Activated CD8-positive, alpha-beta T cell treated with anti-CD3 and anti-CD28 coated beads for 36 hours (primary cell): ENCODE results near the gene STEAP3. TPM values are rescaled to one million over a fixed set of nuclear protein-coding genes. Genes with fewer than 3 reads are reported as not detected.

Experiments used
- ATAC-seq: fragments of 200-7000 bp; cut with Tn5 transposase; one replicate; pipeline ENCODE4 v1.10.0; 2021; ENCODE audit warnings: mild to moderate bottlenecking, moderate library complexity
- CTCF ChIA-PET: fragments of 350-600 bp; sonication (Branson Sonifier 250); formaldehyde crosslinking; loops from one replicate; lab custom pipeline; 2021; ENCODE audit warnings: antibody characterized with exemption; lab: Charles Lee
- POLR2A ChIA-PET: fragments of 350-600 bp; sonication (Branson Sonifier 250); formaldehyde crosslinking; loops from one replicate; lab custom pipeline; 2021; ENCODE audit warnings: antibody characterized with exemption; lab: Charles Lee
- DNase-seq: peaks from one replicate; pipeline ENCODE4 v3.0.0-alpha.2; 2020
- H3K27ac Mint-ChIP-seq: one replicate; pipeline ENCODE4 v1.8.0; 2021; ENCODE audit warnings: mild to moderate bottlenecking, mixed read lengths
- H3K27me3 Mint-ChIP-seq: one replicate; pipeline ENCODE4 v1.8.0; 2021; ENCODE audit warnings: mixed read lengths
- H3K36me3 Mint-ChIP-seq: one replicate; pipeline ENCODE4 v1.8.0; 2021; ENCODE audit warnings: low read depth, mixed read lengths
- H3K4me1 Mint-ChIP-seq: one replicate; pipeline ENCODE4 v1.8.0; 2021; ENCODE audit warnings: low read depth, mixed read lengths
- H3K4me3 Mint-ChIP-seq: one replicate; pipeline ENCODE4 v1.8.0; 2021; ENCODE audit warnings: mild to moderate bottlenecking, moderate library complexity, mixed read lengths
- H3K9me3 Mint-ChIP-seq: one replicate; pipeline ENCODE4 v1.8.0; 2021; ENCODE audit warnings: mixed read lengths
- intact Hi-C: fragments of 100-400 bp; cut with micrococcal nuclease; formaldehyde crosslinking; loops from one replicate; pipeline ENCODE4 v1.10.0; 2022
- total RNA-seq, 2 experiments: library from RNA; stranded (reverse); gene quantifications; one replicate each; pipeline ENCODE4 v1.2.3, GENCODE V29; 2021
- TF ChIP-seq, protein P1 (sequence below): fragments of 200-600 bp; IDR thresholded peaks from one replicate; pipeline ENCODE4 v1.8.0; 2022; ENCODE audit warnings: antibody characterized with exemption, mild to moderate bottlenecking

The STEAP3 gene
- total RNA-seq, 2 experiments from 2014 or later, result 0.18 to 0.34 TPM

DNA sequence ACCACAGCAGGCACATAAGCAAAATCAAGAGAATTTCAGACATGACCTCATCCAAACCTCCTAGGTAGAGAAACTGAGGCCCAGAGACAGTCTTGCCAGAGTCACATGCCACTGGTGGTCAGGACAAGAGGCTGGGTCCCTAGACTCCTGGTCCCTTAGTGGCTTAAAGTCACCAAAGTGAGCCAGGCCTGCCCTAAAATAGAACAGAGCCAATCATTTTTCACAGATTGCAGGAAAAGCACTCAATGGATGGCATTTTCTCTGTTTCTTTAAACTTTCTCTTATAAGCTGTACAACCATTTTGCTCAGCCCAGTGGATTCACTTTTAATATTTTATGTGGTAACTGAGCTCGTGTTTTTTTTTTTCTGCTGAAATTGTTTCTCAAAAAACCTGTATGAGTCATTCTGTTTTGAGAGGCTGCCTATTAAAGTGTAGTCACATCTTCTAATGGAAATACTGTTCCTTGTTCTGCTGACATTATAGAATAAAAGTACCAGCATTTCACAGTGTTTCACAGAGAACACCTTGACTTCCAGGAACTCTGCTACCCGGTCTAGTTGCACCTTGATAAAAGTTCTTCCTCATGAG lies 29.6 kb downstream of the STEAP3 start:
- TF ChIP-seq, protein P1, sequence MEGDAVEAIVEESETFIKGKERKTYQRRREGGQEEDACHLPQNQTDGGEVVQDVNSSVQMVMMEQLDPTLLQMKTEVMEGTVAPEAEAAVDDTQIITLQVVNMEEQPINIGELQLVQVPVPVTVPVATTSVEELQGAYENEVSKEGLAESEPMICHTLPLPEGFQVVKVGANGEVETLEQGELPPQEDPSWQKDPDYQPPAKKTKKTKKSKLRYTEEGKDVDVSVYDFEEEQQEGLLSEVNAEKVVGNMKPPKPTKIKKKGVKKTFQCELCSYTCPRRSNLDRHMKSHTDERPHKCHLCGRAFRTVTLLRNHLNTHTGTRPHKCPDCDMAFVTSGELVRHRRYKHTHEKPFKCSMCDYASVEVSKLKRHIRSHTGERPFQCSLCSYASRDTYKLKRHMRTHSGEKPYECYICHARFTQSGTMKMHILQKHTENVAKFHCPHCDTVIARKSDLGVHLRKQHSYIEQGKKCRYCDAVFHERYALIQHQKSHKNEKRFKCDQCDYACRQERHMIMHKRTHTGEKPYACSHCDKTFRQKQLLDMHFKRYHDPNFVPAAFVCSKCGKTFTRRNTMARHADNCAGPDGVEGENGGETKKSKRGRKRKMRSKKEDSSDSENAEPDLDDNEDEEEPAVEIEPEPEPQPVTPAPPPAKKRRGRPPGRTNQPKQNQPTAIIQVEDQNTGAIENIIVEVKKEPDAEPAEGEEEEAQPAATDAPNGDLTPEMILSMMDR, result no peak
- Mint-ChIP-seq H3K36me3 (no peaks in the 10 kb centered on the region), H3K27me3 (peaks cover 5% of the 10 kb centered on the region), H3K27ac (no peak overlapping the region), H3K4me3 (no peak overlapping the region), H3K4me1 (no peaks in the 10 kb centered on the region), H3K9me3 (no peaks in the 10 kb centered on the region)
- DNase-seq, result no peak
- POLR2A ChIA-PET, result no interaction called here
- CTCF ChIA-PET, result no interaction called here
- intact Hi-C loops, result no loop called here
- no peak for ATAC-seq

DNA sequence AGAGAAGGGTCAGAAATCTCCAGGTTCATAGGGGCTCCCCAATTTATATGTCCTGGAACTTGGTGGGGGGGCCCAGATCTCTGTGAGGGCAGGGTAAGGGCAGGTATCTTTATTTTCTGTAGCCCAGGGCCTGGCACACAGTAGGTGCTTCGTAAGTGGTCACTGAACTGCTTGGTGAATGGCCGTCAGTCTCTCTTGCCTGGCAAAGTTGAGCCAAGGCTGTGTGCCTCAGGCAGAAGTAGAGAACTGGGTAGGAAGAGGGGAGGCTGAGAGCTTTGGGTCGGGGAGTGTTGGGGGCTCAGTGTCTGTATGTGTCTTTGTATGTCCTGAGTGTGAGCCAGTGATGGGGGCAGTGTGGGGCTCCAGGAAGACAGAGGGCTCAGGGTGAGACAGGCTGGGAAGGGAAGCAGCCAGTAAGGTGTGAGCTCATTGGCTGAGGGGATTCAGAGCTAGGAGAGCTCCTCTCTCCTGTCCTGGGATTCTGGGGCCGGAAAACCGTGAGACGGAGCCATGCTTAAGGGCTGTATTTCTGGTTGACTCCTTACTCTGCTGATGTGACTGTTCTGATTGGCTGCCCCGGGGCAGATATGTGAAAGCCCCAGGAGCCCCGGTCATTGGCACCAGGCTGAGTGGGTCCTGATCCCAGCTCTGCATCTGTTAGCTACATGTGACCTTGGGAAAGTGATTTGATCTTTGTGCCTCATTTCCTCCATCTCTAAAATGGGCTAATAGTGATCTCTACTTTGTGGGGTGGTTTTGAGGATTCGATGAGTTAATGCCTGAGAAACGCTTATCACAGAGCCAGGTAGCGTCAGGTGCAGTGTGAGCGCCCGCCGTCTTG lies 30.3 kb downstream of the STEAP3 start:
- ChIA-PET POLR2A (no interaction called here), CTCF (no interaction called here)
- Mint-ChIP-seq H3K9me3 (no peaks in the 10 kb centered on the region), H3K36me3 (no peaks in the 10 kb centered on the region), H3K4me1 (no peaks in the 10 kb centered on the region), H3K27me3 (peaks cover 3% of the 10 kb centered on the region), H3K27ac (no peak overlapping the region), H3K4me3 (no peak overlapping the region)
- DNase-seq (no peak), ATAC-seq (no peak)
- intact Hi-C loops, result no loop called here
- TF ChIP-seq, protein P1, result no peak

DNA sequence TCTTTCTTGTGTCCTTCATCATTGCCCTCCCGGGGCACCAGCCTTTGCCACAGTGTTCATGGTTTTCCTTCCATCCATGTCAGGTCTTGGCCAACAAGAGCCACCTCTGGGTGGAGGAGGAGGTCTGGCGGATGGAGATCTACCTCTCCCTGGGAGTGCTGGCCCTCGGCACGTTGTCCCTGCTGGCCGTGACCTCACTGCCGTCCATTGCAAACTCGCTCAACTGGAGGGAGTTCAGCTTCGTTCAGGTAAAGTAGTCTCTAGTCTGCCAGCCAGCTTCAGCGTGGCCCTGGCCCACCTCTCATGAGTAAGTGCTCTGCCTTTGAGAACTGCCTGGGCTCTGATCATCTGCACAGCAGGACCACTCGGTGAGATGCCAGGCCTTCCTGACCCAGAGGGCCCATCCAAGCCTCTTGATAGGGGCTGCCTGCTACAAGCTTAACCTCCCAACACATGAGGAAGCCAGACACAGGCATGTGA lies 31.0 kb downstream of the STEAP3 start:
- no peaks in the 10 kb centered on the region for H3K4me1 Mint-ChIP-seq
- intact Hi-C loops, result no loop called here
- no peaks in the 10 kb centered on the region for H3K36me3 Mint-ChIP-seq
- no peak for ATAC-seq
- peaks cover 3% of the 10 kb centered on the region for H3K27me3 Mint-ChIP-seq
- H3K4me3 Mint-ChIP-seq, result no peak overlapping the region
- H3K9me3 Mint-ChIP-seq, result no peaks in the 10 kb centered on the region
- CTCF ChIA-PET, result interaction anchor here (1.2 kb wide), 1 partner anchor 14 kb away, joined by 3 read pairs; no protein-coding TSS in a partner anchor
- H3K27ac Mint-ChIP-seq, result no peak overlapping the region
- TF ChIP-seq, protein P1, result no peak
- POLR2A ChIA-PET, result no interaction called here
- no peak for DNase-seq

DNA sequence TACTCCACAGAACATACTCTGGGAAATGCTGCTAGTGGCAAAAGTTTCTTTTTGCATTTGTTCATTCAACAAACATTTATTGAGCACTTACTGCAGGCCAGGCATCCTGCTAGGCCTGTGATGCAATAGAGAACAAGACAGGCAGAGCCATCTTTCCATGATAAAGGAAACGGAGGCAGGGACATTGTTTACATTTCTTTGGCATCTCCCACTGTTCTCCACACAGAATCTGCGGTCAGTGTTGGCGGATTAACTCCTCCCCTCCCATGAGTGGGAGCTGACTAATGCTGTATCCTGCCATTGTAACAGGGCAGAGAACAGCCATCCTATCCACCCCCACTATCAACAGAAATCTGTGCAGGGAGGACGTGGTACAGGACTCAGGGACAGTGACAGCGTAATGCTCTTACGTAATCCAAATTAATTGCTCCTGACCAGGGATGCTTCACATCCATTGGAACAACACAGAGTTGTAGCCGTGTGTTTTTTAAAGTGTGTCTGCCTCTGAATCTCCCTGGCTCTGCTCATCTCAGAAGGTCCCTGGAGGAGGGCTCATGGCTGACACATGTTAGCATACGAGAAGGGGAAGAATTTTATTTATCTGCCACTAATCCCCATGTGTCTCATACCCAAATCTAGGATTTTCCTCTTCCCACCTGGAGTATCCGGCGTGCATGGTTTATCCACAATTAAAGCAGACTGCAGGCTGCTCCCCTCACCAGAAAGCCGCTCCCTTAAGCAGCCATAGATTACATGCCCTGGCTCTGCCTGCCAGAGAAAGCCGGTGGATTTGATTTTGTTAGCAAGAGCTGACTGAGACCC lies 32.3 kb downstream of the STEAP3 start:
- TF ChIP-seq, protein P1, result no peak
- ATAC-seq (no peak), DNase-seq (no peak)
- intact Hi-C loops, result no loop called here
- no peak overlapping the region for H3K27ac Mint-ChIP-seq
- H3K9me3 Mint-ChIP-seq, result no peaks in the 10 kb centered on the region
- ChIA-PET CTCF (interaction anchor here (1.1 to 1.2 kb wide), 2 partner anchors 10 to 13 kb away, joined by 3 to 4 read pairs; no protein-coding TSS in a partner anchor), POLR2A (no interaction called here)
- no peak overlapping the region for H3K4me3 Mint-ChIP-seq
- peaks cover 3% of the 10 kb centered on the region for H3K27me3 Mint-ChIP-seq
- no peaks in the 10 kb centered on the region for H3K4me1 Mint-ChIP-seq
- H3K36me3 Mint-ChIP-seq, result no peaks in the 10 kb centered on the region
